ENCODE measurements around the gene RETSAT.
"Not testable (repeated sequence)": the region's sequence is repeated elsewhere in the genome, so short reads cannot be mapped to it uniquely, and the experiment has no call there.

Gene RETSAT

GRCh38 chr2:85354286-85355072 is at the start of gene RETSAT, which contains the start of gene ELMOD3:
RETSAT (minus strand) TSS chr2:85354528; CDS start chr2:85354507, 21 bp downstream.
ELMOD3 (plus strand) TSS chr2:85354769; CDS start chr2:85357199, 2,430 bp downstream.
- peak; percentile 99 for DNase-seq

- no peak for DNase-seq
Observed at GRCh38 chr2:85401844-85402243, 47.5 kb upstream of the RETSAT start.

- DNase-seq: no peak
Observed at GRCh38 chr2:85401464-85401805, 47.1 kb upstream of the RETSAT start.

DNA sequence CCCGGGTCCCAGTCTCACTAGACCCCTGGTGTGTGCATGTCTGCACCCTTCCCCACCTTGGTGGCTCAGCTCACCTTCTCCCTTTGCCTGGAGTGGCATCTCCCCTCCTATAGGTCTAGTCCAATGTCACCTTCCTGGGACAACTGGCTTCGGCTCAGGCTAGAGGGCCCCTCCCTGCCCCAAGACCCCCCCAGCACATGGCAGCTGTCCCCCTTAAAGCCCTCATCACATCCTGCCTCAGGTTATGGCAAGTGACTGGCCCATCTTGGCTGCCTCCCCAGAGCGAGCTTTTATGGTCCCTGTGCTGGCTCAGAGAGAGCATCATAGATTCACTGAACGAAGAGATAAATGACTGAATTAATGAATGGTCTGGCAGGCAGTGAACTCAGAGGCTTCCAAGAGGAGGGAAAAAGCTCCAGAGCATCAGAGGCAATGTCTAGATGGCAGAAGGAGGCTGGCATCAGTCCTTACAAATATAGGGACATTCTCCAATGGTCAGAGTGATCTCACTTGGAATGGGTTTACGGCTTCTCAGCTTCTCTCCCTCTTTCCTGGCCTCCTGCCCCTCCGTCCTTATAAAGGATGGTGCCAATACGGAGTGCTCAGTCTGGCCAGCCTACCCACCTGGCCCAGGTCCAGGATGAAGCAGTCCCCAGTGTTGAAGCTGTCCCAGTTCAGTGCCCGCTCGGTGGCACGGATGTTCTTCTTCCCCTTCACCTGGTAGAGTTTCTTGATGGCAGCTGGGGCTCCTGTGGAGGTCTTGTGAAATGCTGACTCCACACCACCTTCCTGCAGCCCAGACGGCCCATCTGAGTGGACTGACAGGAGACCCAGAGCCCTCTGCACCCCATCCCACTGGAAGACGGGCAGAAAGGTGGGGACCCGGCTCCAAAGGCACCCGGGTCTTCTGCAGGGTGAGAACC is 46.5 kb upstream of the RETSAT start:
- no peak for DNase-seq

DNA sequence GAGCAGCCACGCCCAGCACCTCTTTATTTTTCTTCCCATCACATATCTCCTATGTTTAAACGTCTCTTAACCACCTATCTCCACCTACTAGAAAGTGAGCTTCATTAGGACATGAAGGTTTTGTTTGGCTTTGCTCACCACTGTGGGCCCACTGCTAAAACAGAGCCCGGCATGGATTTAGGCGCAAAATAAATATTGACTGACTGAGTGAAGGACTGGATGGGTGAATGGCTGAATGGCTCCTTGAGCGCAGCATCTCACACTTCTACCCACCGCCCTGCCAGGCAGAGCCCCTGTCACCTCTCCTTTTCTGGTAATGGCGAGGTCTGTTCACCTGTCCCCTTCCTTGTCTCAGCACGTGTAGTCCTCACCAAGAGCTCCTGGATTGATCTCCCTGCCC is 45.7 kb upstream of the RETSAT start:
- no peak for DNase-seq

DNA sequence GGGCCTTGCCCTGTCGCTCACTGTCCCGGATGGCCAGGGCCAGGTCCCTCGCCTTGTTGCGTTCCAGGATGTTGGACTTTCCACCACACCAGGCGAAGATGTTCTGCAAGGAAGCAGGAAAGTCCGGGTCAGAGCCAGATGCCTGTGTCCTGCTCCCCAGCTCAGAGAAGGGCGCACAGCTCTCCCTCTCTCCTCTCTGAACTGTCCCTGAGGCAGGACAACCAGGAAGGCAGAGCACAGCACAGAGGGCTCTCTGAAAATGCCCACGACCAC is 44.8 kb upstream of the RETSAT start:
- DNase-seq: no peak

DNA sequence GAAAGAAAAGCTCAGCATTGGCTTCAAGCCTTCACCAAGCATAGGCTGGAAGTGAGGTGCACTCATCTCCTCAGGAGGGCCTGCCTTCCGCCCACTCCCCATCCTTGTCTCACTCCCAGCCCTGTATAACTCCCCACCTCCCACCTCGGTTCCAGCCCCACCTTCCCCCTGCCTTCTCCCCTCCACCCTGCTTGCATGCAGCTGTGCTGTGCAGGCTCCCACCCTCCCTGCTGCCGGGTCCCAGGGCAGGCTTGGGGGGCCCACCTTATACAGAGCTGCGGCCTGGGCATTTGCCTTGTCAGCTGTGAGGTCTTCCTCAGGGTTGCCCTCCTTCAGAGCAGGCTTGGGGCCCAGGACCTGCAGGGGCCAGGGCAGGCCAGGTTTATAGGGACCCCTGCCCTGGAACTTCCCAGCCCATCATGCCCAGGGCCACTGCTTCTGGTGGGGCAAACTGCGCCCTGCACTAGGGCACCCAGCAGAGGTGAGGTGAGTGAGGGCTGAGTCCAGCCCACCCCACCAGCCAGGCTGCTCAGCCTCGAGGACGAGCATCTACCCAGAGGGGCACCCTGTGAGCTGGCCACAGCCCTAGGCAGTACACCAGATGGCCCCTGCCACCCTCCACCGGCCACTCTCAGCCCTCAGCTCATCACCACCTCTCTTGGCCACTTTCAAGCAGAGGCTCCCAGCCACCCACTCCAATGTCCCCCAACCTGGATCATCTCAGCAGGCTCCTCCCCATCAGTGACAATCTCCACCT is 44.3 kb upstream of the RETSAT start:
- DNase-seq: no peak

GRCh38 chr2:85397925-85398331 is 43.6 kb upstream of the RETSAT start:
- DNase-seq: no peak

- no peak for DNase-seq
Observed at GRCh38 chr2:85396531-85397470, 42.5 kb upstream of the RETSAT start.

DNA sequence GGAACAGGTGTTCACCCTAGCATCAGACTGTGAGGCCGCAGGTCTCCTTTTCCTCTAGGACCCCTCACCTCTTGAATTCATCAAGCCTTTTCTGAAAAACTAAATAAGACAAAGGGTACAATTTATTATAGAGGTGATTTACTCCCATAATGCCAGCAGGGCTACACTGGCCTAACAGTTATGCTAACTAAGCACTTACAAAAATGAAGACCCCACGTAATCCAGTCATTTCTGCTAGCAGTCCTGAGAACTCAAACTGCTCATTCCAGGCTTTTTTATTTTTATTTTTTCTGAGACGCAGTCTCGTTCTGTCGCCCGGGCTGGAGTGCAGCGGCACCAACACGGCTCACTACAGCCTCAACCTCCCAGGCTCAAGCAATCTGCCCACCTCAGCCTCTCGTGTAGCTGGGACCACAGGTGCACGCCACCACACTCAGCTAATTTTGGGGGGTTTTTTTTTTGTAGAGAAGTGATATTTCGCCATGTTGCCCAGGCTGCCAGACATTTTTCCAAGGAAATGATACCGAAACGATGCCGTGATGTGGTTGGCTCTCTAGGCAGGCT is 41.7 kb upstream of the RETSAT start:
- no peak for DNase-seq

DNA sequence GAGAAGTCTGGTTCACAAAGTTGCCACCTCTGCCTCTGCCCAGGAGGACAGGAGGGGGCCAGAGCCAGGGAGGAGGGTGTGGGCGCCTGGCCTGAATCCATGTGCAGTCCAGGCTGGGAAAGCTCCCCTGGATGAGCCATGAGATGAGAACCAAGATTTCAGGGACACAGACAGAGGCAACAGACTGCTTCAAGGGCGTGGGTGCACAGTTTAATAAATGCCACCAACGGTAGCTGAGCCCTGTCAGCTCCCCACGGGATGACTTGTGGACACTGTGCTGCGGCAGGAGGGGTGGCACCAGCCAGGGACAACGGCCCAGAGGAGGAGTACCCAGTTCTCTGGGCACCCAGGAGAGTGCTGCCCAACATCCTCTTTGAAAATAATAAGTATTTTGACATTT is 40.6 kb upstream of the RETSAT start:
- no peak for DNase-seq

GRCh38 chr2:85394261-85394681 is 39.9 kb upstream of the RETSAT start:
- DNase-seq: no peak

DNA sequence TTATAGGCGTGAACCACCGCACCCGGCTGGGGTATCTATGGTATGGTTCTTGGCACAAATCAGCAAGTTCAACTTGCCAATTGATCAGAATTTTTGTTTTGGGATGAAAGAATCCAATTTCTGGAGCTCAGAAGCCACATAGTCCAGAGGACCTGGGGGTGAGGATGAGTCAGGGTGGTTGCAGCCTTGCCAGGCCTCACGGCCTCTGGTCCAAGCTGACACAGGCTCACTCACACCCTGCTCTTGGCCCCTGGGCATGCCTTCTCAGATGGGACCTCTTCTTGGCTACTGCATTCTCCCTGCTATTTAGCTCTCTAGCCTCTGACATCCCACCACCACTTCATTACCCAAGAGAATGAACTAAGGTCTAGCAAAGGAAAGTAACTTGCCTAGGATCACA is 39.5 kb upstream of the RETSAT start:
- DNase-seq: no peak

- peak; percentile 12 for DNase-seq
Observed at GRCh38 chr2:85390941-85391669, 36.8 kb upstream of the RETSAT start.

DNA sequence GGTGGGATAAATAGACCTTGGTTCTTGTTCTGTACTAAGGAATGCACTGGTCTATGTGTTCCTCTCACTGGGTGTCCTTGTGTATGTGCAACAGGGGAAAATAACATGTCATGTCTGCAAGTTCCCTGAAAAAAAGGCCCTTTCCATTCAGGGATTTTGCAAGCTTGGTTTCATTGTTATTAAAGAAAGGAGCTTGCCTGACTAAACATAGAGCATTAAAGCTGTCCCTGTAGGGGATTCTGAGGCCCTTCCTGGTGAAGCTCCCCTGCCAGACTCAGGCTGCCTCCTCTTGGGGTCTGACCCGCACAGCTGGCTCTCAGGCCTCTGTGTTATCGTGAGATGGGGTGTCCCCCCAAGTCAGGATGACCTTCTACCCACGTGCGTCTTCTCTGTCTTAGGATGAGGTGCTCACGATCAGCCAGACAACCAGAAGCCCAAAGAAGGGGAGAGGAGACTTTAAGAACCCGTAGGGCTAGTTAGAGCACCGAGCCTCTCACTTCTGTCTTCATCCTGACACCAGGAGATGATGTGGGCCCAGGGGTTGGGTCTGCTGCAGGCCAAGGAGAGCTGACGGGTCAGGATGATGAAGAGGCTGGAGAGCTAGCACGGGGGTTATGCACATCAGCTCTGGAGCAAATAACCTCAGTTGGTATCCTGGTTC is 34.7 kb upstream of the RETSAT start:
- no peak for DNase-seq

DNA sequence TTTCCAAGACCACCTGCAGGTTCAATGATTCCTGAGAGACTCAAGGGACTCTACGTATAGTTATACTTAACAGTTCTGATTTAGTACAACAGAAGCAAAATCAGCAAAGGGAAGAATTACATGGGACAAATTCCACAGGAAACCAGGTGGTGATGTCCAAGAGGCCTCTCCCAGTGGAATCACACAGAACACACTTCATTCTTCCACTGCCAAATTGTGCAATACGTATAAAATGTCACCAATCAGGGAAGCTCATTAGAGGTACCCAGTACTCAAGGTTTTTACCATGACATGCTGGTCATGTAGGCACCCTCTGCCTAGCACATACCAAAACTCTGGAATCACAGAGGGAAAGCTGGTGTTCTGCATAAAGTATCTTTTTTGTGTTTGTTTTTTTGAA is 33.4 kb upstream of the RETSAT start:
- no peak for DNase-seq

- DNase-seq: no peak
Observed at GRCh38 chr2:85385746-85386145, 31.4 kb upstream of the RETSAT start.

GRCh38 chr2:85383850-85384249 is 29.5 kb upstream of the RETSAT start:
- no peak for DNase-seq

DNA sequence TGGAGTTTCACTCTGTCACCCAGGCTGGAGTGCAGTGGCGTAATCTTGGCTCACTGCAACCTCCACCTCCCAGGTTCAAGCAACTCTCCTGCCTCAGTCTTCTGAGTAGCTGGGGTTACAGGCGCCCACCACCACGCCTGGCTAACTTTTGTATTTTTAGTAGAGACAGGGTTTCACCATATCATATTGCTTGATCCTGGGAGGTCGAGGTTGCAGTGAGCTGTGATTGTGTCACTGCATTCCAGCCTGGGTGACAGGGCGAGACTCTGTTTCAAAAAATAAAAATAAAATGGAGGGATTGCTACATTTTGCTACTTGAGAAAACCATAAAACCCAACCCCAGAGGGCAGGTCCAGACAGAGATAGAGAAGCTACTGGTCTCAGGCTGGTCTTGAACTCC is 28.8 kb upstream of the RETSAT start:
- not testable (repeated sequence) for DNase-seq

- no peak for DNase-seq
Observed at GRCh38 chr2:85380048-85380447, 25.7 kb upstream of the RETSAT start.

DNA sequence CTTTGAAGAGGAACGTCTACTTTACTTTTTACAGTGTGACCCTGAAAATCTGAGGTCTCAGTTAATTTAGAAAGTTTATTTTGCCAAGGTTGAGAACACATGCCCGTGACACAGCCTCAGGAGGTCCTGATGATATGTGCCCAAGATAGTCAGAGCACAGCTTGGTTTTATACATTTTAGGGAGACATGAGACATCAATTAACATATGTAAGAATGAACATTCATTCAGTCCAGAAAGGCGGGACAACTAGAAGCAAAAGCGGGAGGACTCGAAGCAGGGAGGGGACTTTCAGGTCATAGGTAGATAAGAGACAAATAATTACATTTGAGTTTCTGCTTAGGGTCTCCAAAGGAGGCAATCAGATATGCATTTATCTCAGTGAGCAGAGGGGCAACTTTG is 23.9 kb upstream of the RETSAT start:
- no peak for DNase-seq
